Suppressor macrophage treated with lipopolysaccharide for 1 hour (primary cell): ENCODE measurements around the gene CLDN17.

ENCODE experiments used
- DNase-seq, 3 donors: peaks; one replicate each; pipeline ENCODE4 v3.0.0-alpha.2; 2020 to 2022

Gene CLDN17

GRCh38 chr21:30116479-30116878 lies 50.1 kb downstream of the CLDN17 start:
- no peak for DNase-seq
